ENCODE measurements around the gene ATP2B2.

ATP2B2 gene

DNA sequence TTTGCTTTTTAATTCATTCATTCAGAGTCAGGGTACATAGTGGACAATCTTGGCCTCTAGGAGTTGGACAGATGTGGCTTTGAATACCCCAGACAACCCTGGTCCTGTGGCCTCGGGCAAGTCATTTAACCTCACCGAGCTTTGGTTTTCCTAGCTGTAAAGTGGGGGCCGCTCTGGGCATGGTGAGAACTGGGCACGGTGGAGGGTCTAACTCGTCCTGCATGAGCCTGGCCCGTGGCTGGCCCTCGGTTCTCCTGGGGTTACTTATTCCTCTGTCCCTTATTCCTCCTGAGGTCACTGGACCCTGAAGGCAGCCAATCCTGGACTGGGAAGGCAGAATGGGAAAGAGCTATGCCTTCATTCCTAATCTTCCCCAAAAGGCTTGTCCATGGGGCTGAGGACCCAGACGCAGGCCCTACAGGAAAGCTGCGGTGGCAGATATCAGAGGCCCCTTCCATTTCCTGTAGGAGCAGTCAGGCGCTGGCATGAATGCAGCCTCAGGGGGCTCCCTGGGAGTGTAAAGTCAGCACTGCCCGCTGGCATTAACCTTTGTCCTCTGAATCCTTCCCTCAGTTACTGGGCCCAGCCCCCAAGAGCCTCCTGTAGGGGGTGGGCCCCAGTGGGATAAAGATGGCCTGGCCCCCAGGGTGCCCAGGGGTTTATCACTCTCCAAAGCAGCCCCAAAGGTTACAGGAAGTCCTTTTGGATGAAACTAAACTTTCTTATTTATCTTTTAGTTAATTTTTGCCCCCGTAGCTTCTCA is 166.6 kb downstream of the ATP2B2 start:
- DNase-seq: no peak

DNA sequence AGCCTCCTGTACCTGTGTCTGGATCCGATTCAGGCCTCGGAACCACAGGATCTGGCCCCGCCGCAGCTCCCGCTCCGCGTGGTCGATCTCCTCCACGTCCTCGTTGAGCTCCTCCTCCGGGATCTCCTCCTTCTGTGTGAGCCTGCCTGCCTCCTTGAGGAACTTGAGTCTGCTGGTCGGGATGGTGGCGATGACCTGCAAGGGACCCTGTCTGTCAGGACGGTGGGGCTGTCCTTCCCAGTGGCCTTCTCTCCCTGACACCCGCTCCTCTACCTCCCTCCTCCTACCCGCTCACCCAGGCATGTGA is 167.3 kb downstream of the ATP2B2 start:
- no peak for DNase-seq

DNA sequence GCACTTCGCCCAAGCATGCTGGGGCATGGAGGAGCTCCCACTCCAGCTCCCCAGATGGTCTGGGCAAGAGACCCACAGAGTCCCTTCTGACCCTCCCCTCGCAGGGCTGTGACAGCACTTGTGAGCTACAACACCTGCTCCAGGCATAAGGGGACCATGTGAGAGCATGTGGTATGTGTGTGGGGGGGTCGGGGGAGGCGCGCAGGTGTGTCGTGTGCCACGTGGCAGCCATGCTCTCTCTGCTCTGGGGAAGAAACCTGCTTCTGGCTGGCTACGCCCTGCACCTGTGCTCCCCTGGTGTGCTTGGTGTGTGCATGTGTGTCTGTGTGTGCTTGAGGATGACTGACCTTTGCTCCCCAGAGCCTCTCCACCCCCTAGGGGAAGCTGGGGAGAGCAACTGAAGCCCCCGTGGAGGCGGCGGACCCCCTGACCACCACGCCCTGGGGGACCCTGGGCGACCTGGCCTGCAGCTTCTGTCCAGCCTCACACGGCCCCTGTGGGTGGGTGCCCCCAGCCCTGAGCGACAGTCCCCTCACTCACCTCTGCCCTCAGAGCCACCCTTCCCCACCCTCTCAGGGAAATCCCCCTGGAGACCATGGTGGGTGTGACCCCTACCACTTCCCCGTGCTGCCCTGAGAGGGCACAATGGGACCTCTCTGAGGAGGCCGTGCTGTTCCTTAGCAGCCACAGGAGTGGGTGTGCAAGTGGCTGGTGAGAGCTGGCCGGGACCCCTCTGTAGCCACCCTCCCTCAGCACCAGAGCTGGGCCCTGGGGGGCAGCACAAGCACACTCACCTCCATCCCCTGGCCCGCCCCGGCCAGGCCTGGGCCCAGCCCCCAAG is 167.8 kb downstream of the ATP2B2 start:
- DNase-seq: no peak

DNA sequence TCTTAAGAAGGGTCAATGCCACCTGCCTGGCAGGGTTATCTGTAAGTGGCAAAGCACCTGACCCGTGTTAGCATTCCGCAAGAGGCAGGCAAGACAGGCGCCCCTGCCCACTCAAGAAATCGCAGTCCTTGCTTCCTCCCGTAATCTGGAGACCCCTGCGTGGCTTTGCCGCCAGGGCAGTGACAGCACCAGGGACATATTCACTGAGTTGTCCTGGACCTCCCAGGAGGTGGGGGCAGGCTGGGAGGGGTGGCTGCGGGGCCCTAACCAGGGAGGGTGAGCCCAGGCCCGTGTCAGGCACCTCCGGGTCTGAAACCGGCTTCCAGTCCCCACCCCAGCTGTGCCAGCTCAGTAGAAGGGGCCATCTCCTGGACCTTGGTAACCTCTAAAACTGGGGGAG is 168.6 kb downstream of the ATP2B2 start:
- DNase-seq: no peak

DNA sequence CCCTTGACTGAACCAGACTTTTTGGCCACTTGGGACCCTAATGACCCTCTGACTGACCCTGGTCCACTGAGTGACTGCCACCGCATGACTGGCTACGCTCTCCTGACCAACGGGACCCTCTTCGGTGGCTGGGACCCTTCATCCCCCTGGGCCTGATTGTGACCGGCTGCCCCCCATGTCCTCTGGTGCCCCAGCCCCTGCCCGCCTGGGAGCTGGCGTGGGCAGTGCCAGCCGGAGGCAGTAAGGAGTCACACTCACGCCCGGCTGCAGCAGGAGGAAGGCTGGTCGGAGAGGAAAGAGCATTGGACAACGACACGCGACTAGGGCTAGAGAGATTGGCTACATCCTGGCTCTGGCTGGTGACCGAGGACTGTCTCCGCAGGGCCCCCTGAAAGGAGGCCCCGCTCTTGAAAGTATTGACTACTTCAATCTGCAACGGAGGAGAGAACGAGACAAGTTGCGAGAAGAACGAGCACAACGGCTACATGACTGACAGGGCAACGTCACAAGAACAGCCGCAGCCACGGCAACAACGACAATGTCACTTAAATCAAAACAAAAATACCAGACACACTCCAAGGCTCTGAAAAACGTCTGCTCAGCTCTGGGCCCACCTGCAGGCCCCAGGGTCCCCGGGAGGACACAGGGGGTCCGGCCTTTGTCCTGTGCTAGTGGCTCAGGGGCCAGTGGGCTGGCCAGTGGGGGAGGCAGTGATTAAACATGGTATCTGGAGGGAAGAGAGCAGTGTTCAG is 169.3 kb downstream of the ATP2B2 start:
- DNase-seq: no peak

DNA sequence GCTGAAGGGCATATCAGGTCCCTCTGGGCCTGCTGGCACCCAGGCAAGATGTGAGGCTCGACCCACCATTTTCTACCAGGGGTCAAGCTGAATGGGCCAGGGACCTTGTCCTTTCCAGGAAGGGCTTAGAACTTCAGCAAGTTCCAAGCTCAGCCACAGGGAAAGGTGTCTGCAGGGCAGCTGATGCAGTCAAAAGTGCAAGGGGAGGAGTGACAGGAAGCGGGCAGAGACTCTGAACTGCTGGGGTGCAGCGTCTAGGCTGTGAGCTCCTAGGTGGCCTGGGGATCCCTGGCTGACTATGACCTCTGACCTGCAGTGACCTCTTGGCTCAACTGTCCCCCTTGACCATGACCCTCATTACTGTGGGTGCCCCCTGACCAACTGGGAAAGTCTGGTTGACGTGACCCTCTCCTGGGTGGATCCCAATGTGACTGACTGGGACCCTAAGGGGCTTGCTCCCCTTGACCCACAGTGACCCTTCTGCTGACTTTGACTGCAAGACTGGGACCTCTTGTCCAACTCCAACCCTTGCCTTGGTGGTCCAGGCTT is 170.1 kb downstream of the ATP2B2 start:
- no peak for DNase-seq

DNA sequence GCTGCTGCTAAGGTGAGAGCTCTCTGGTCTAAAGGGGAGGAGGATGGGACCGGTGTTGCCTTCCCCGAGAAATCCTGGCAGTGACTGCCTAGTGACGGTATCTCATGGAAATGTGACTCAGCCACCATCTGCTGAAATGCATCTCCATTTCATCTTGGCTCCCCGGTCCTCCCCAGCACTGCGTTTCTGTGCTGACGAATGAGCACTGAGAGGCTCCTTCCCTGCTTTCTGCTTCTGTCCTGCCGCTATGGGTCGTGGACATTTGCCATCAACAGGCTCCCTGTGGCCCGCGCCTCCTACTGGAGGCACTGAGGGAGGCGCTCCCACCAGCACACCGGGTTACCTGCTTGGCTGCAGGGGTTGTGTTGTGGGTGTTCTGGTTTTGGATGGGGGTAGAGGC is 170.9 kb downstream of the ATP2B2 start:
- peak; percentile 42 for DNase-seq

DNA sequence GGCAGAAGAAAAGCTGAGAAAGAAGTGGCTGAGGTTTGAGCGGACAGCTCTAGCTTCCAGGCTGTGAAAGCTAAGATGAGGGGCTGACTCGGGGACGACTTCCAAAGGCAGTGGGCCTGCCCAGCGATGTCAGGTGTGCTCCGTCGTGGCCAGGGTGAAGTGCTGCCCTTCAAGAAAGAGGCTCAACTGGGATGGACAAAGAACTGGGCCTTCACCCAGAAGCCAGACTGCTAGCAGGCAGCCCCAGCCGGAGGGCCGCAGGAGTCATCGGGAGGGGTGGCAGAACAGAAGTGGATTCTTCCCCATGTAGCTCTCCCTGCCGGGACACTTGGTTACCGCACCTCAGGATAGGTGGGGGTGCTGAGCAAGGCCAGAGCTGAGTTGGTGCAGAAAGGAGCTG is 171.3 kb downstream of the ATP2B2 start:
- no peak for DNase-seq

DNA sequence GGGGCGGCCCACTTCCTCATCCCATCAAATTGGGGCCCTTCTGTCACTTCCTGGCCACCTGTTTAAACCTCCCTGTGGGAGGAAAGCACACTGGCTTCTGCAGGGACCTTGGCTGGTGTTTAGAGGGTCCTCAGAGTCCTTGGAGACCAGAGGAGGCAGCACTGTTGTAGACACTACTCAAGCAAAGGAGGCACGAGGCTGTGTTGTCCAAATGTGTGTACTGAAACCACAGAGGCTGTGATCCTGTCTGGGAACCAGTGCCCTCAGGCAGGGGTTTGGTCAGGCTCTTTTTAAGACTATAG is 172.1 kb downstream of the ATP2B2 start:
- DNase-seq: no peak

DNA sequence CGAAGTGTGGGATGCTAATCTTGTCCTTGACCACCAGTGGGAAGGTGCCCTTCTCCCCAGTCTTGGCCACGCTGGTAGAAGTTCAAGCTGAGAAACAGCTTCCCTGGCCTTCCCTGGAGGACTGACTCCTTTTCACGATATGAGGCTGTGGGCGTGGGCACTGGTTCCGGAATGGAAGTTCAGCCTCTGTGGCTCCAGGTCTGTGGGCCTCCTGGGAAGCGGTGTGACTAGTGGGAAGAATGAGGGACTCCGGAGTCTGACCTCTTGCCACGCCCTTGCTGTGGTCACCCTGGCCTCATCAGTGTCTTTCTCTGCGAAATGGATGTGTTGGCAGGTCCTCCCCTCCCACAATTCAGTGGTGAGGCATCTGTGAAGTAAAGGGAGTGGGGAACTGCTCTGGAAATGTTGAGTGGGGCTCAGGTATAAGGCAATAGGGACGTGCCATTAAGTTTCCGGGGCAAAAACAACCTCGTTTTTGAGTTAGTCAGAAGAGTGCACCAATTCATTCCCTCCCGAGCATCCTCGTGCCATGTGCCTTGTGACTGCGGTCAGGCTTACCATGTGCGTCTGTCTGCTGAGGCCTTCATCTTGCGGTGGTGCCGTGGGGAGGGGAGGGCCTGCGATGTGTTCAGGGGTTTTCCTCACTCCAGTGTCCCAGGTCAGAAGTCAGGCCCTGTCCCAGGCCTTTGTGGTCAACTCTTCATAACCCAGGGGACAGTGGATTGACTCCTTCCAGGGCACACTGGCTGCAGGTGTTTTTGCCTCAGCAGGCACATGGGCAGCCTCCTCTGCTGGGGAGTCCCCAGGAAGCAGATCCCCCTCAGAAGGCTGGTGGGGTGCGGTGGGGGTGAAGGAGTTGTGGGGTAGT is 172.7 kb downstream of the ATP2B2 start:
- DNase-seq: no peak

DNA sequence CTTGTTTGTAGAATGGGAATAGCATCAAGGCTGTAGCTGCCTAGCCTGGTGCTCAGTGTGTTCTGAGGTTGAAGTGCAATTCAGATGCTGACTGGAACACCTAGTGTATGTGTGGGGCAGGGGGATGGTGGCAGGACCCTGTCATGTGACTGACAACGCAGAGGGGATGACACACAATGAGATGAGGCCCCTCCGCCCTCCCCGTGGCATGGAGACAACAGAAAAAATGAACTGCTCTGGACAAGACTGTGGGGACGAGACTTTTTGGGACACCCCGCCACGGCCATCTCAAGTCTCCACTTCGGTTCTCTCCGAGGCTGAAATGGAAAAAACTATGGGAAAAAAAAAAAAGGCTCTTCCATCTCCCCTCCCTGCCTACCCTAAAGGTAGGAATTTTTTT is 174.1 kb downstream of the ATP2B2 start:
- DNase-seq: no peak

DNA sequence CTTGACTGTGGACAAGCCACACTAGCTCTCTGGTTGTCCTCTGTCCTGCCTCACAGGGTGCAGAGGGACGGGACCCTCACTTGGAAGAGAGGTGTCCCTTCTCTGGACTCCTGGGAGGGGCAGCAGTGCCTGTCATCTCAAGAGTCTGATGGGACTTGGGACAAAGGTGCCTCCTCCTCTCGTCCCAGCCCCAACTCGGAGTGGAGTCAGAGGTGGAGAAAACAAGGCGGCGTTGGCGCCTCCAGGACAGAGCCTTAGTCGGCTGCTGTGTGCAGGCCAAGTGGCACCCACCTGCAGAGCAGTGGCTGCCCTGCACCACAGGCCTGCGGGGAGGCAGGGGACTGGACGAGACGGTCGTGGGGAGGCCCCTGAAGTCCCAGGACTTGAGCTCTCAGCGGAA is 175.1 kb downstream of the ATP2B2 start:
- no peak for DNase-seq

DNA sequence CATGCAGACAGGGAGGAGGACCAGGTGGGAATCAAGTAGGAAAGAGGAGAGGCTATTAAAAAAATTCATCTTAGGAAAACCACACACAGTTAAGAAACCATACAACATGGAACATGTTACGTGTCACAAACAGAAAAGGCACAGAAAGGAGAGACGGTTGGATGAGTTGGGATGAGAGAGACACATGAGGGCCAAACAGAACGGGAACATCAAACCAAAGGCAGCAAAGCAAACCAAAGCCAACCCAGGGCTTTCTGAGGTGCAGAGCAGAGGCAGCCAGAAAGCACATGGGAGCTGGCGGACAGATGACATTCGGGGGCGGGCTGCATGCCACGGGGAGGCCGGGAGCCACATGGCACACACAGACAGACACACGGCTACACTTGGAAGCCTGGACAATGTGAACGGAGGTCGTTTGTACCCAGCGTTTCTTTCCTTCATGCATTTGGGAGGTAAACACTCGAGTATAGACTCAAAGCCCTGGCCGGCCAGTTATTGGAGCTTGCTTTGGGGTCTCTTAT is 175.8 kb downstream of the ATP2B2 start:
- no peak for DNase-seq

DNA sequence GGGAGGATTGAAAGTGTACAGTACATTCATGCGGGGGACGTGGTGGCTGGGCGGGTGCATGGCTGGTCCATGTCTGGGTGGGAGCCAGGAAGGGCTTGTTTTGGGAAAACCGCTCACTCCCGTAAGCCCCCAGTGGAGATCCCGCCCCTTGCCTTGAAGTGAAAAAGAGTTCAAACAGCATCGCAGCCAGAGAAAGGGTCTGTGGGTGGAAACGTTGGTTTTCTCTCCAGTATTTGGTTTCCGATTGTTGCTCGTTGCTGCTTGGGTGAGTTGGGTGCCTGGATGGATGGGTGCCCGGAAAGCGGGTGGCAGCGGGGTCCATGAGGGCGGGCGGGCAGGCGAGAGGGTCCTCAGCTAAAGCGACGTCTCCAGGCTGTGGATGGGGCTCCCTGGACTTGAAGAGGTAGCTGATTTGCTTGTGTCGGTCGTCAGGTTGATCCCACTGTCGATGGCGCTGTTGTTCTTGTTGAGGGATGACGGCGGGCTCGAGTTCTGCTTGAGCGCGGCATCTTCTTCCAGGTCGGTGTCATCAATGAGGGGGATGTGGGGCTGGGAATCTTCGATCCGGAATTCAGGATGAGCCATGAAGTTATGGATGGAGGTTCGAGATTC is 176.8 kb downstream of the ATP2B2 start:
- no peak for DNase-seq

DNA sequence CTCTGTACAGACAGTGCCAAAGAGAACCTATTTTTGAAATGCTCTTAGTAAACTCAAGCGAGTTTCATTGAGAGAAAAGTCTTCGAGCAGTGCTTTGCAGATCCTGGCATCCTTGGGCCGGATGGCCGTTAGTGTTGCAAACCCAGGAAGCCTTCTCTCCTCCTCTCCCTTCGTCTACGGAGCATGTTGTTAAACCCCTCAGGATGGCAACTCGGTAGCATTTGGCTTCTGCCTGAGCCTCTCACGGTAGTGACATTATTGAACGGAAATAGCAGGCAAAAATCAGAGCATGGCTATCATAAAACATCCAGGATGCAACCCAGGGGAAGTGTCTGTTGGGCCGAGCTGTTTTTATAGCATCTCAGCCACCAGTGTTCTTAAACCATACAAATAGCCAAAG is 177.8 kb downstream of the ATP2B2 start:
- no peak for DNase-seq

DNA sequence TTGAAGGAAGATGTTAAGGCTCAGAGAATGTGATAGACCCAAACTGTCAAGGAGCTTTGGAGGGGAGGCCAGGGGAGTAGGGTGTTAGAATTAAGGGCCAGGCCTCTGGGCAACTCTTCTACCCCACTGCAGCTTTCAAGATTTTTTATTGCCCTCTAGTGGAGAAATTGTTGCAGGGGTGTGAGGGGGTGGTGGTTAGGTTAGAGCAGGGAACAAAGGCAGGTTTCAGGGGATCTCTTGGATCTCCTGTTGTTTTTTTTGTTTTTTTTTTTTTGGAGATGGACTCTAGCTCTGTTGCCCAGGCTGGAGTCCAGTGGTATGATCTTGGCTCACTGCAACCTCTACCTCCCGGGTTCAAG is 183.1 kb downstream of the ATP2B2 start:
- no peak for DNase-seq

DNA sequence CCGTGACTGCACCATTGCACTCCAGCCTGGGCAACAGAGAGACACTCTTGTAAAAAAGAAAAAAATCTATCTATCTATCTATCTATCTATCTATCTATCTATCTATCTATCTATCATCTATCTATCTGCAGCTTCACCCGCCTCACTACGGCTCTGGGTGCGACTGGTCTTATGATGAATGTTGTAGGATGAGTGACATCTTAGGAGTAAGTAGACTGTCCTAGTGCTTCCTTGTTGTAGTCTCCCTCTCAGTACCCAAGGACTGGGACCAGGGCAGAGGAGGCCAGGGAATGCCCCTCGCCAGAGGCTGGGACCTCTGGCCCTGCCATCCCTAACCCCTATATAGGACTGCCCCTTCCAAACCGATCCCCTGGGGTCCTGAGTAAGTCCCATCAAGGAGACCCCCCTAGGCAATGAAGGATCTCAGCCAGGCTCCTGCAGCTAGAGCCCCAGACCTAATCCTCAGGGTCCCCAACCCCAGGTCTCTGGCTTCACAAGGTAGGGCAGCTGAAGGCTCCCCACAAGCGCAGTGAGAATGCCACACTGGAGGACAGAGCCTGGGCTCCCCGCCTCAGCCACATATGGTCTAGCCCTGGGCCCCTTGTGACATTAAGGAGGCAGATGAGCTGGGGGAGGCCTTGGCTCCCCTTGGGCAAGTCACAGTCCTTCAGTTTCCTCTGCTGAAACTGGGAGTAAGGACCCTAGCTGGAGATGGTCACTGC is 183.6 kb downstream of the ATP2B2 start:
- DNase-seq: no peak

DNA sequence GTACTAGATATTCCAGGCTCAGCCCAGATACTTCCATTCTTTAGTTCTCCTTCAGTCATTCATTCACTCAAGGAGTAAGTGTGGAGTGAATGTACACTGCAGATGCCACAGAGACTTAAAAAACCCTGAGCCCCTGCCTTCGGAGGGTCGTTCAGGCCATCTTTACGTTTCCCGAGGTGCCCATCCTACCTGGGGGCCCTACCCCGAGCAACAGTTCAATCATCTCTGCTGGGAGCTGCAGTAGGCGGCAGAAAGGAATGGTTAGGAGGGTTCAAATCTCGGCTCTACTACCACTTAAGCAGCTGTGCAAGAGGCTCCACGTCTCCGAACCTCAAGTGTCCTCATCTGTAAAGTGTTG is 185.1 kb downstream of the ATP2B2 start:
- no peak for DNase-seq

DNA sequence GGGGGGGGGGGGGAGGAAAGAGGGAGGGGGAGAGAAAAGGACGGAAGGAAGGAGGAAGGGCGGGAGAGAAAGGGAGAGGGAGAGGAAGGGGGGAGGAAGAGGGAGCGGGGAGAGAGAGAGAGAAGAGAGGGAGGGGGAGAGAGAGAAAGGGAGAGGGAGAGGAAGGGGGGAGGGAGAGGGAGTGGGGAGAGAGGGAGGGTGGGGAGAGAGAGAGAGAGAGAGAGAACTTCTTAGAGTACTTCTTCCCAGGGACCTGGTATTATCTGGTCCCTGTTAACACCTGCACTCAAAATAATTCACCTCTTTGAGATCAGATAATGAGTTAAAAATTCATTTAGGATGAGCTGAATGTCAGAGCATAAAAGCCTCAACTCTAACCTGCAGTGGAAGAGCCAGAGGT is 185.6 kb downstream of the ATP2B2 start:
- DNase-seq: no peak

DNA sequence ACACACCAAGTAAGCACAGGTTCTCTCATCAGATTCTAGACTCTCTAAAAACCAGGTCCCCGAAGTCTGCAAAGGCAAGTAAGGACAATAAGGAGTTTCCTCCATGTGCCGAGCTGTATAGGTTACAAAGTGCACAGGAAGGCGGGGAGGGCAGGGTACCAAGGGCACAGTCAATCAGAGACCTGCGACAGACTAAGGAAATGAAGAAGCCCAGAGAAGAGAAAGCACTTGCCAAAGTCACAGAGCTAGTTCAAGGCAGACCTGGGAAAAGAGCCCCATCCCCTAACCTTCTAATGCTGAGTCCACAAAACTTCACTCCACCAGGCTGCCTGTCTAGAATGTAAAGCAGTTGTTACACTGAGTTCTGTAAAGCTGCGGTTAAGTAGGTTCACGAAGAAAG is 186.1 kb downstream of the ATP2B2 start:
- DNase-seq: no peak

DNA sequence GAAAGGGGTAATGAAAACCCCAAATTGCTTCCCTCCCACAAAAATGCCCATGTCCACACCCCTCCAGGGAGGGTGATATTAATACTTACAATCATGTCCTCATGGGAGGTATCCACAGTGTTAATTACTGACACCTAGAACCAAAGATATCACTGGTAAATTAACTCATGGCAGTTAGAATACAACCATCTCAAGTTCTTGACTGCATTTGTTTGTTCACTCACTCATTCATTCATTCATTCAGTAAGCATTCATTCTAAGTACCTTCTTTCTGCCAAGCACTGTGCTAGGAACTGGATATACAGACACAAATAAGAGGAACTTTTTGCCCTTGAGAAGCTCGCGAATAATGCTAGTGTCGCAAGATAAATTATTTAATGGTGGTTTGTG is 187.4 kb downstream of the ATP2B2 start:
- DNase-seq: no peak

Data from fibroblast of skin of right quadriceps (primary cell).